H1 (cell line): ENCODE results near the gene MMS19. TPM values are rescaled to one million over a fixed set of nuclear protein-coding genes. Genes with fewer than 3 reads are reported as not detected.

Source experiments
- CTCF ChIA-PET: fragments of 300-600 bp; sonication (Branson Sonifier 250); formaldehyde crosslinking; loops from one replicate; lab custom pipeline; 2021; ENCODE audit not compliant: partially characterized antibody; lab: Charles Lee
- POLR2A ChIA-PET: fragments of 300-600 bp; sonication (Branson Sonifier 250); formaldehyde crosslinking; loops from one replicate; lab custom pipeline; 2021; ENCODE audit warnings: inconsistent platforms; ENCODE audit not compliant: partially characterized antibody; lab: Charles Lee
- DNase-seq, 2 experiments: peaks; one replicate each; pipeline versions ENCODE4 v3.0.0 to v3.0.0-alpha.2; 2010 to 2022; ENCODE audit warnings: low spot score in 2 of 2, low read depth in 1 of 2, mixed read lengths in 1 of 2
- FAIRE-seq: peaks from 2 replicates; lab custom pipeline; 2011; peaks lifted over from hg19 to GRCh38; lab: Jason Lieb, UNC
- H2AFZ ChIP-seq: 2 replicates; pipeline ENCODE4 v1.8.1; 2012; ENCODE audit warnings: low read length, inconsistent platforms
- H2AK5ac ChIP-seq: 2 replicates; pipeline ENCODE4 v1.6.1; 2013; ENCODE audit warnings: low read depth, low read length
- H2BK120ac ChIP-seq: replicated peaks from 2 replicates; pipeline ENCODE3; 2013; ENCODE audit warnings: low read depth, low read length, inconsistent platforms
- H2BK12ac ChIP-seq: 2 replicates; pipeline ENCODE4 v1.6.1; 2013; ENCODE audit warnings: low read depth, low read length
- H2BK15ac ChIP-seq: 2 replicates; pipeline ENCODE4 v1.6.1; 2013; ENCODE audit warnings: low read length
- H2BK20ac ChIP-seq: 2 replicates; pipeline ENCODE4 v1.6.1; 2013; ENCODE audit warnings: low read length
- H2BK5ac ChIP-seq: 2 replicates; pipeline ENCODE4 v1.6.1; 2013; ENCODE audit warnings: low read depth, low read length
- H3K14ac ChIP-seq: 2 replicates; pipeline ENCODE4 v1.6.1; 2013; ENCODE audit warnings: inconsistent platforms; ENCODE audit not compliant: insufficient read length
- H3K18ac ChIP-seq: 2 replicates; pipeline ENCODE4 v1.6.1; 2013; ENCODE audit warnings: low read length; ENCODE audit errors: extremely low read depth
- H3K23ac ChIP-seq: 2 replicates; pipeline ENCODE4 v1.6.1; 2013; ENCODE audit warnings: inconsistent platforms; ENCODE audit not compliant: insufficient read length
- H3K23me2 ChIP-seq: 2 replicates; pipeline ENCODE4 v1.6.1; 2013; ENCODE audit warnings: low read depth, low read length
- H3K27ac ChIP-seq: 2 replicates; pipeline ENCODE4 v1.6.1; 2011; ENCODE audit warnings: low read depth, low read length, inconsistent platforms
- H3K27me3 ChIP-seq, 4 experiments: replicated peaks in 1 of 4; 1 replicate in 1 of 4; 2 replicates in 3 of 4; pipeline versions ENCODE4 v1.6.1 to v1.8.1; 2011 to 2013; ENCODE audit warnings: low read length in 3 of 4, mild to moderate bottlenecking in 3 of 4, inconsistent platforms in 2 of 4, mixed read lengths in 2 of 4, moderate library complexity in 1 of 4; ENCODE audit not compliant: control insufficient read depth in 3 of 4, insufficient read depth in 3 of 4; ENCODE audit errors: extremely low read depth in 1 of 4
- H3K36me3 ChIP-seq, 4 experiments: 2 replicates each; pipeline versions ENCODE4 v1.6.1 to v1.8.1; 2011 to 2013; ENCODE audit warnings: mild to moderate bottlenecking in 4 of 4, low read length in 3 of 4, moderate library complexity in 2 of 4, control low read depth in 1 of 4, inconsistent platforms in 1 of 4; ENCODE audit not compliant: insufficient read depth in 4 of 4, control insufficient read depth in 2 of 4
- H3K4ac ChIP-seq: replicated peaks from 2 replicates; pipeline ENCODE3; 2013; ENCODE audit warnings: low read length, low read depth, mixed read lengths, inconsistent platforms; ENCODE audit not compliant: insufficient read length
- H3K4me1 ChIP-seq, 4 experiments: replicated peaks in 1 of 4; 1 replicate in 1 of 4; 2 replicates in 3 of 4; pipeline versions ENCODE4 v1.6.1 to v1.8.1; 2011 to 2013; ENCODE audit warnings: low read length in 3 of 4, inconsistent platforms in 2 of 4, mixed read lengths in 1 of 4; ENCODE audit not compliant: insufficient read depth in 4 of 4, control insufficient read depth in 3 of 4
- H3K4me2 ChIP-seq, 2 experiments: 2 replicates each; pipeline versions ENCODE4 v1.6.1 to v1.8.1; 2011 to 2013; ENCODE audit warnings: low read depth in 2 of 2, low read length in 2 of 2, control low read depth in 1 of 2, inconsistent platforms in 1 of 2, mild to moderate bottlenecking in 1 of 2; ENCODE audit not compliant: insufficient read depth in 1 of 2
- H3K4me3 ChIP-seq, 4 experiments: fragments of 200-600, 300-600 bp in 1 of 4; sonication (generic), shearing (Covaris generic), sonication (Bioruptor Twin) in 1 of 4; 2 replicates each; pipeline versions ENCODE4 v1.5.1 to v1.8.1; 2011 to 2016; ENCODE audit warnings: low read length in 4 of 4, low read depth in 3 of 4, control low read depth in 2 of 4, inconsistent platforms in 2 of 4, mild to moderate bottlenecking in 2 of 4, mixed read lengths in 1 of 4, moderate library complexity in 1 of 4; ENCODE audit not compliant: insufficient read depth in 2 of 4; ENCODE audit errors: extremely low read depth in 1 of 4
- H3K56ac ChIP-seq: replicated peaks from 2 replicates; pipeline ENCODE3; 2013; ENCODE audit warnings: low read depth, mild to moderate bottlenecking, mixed read lengths, low read length, inconsistent platforms; ENCODE audit not compliant: insufficient read length
- H3K79me1 ChIP-seq: 2 replicates; pipeline ENCODE4 v1.6.1; 2013; ENCODE audit warnings: low read depth, low read length, control low read depth
- H3K79me2 ChIP-seq, 2 experiments: 2 replicates each; pipeline versions ENCODE4 v1.6.1 to v1.8.1; 2012 to 2013; ENCODE audit warnings: low read length in 2 of 2, mild to moderate bottlenecking in 2 of 2, inconsistent platforms in 1 of 2; ENCODE audit not compliant: insufficient read depth in 2 of 2, control insufficient read depth in 1 of 2
- H3K9ac ChIP-seq, 4 experiments: replicated peaks in 1 of 4; 1 replicate in 1 of 4; 2 replicates in 3 of 4; pipeline versions ENCODE4 v1.6.1 to v1.8.1; 2011 to 2013; ENCODE audit warnings: low read depth in 3 of 4, low read length in 3 of 4, control low read depth in 2 of 4, mild to moderate bottlenecking in 2 of 4, moderate library complexity in 2 of 4, inconsistent platforms in 1 of 4; ENCODE audit errors: extremely low read depth in 1 of 4
- H3K9me3 ChIP-seq, 2 experiments: 2 replicates each; pipeline versions ENCODE4 v1.6.1 to v1.8.1; 2012 to 2013; ENCODE audit warnings: mild to moderate bottlenecking in 2 of 2, moderate library complexity in 2 of 2, control low read depth in 1 of 2, inconsistent platforms in 1 of 2, low read depth in 1 of 2, low read length in 1 of 2, mixed read lengths in 1 of 2; ENCODE audit not compliant: insufficient read depth in 2 of 2
- H4K20me1 ChIP-seq, 2 experiments: replicated peaks in 1 of 2; 2 replicates each; pipeline versions ENCODE3 to v1.8.1; 2011 to 2013; ENCODE audit warnings: inconsistent platforms in 2 of 2, low read length in 2 of 2, mild to moderate bottlenecking in 1 of 2; ENCODE audit not compliant: insufficient read depth in 2 of 2, control insufficient read depth in 1 of 2
- H4K5ac ChIP-seq: 2 replicates; pipeline ENCODE4 v1.6.1; 2013; ENCODE audit warnings: low read length, low read depth, mixed read lengths, inconsistent platforms; ENCODE audit not compliant: insufficient read length
- H4K8ac ChIP-seq: 2 replicates; pipeline ENCODE4 v1.8.0; 2013; ENCODE audit warnings: mild to moderate bottlenecking, moderate library complexity, low read length, inconsistent platforms; ENCODE audit not compliant: insufficient read depth; ENCODE audit errors: extremely low read depth
- H4K91ac ChIP-seq: replicated peaks from 2 replicates; pipeline ENCODE3; 2013; ENCODE audit warnings: low read length, mixed read lengths, inconsistent platforms; ENCODE audit not compliant: insufficient read length
- BCL11A ChIP-seq, 2 experiments: IDR thresholded peaks; one replicate each; pipeline ENCODE4 v1.6.1; 2011; ENCODE audit warnings: low read depth in 2 of 2, low read length in 2 of 2, mild to moderate bottlenecking in 2 of 2
- TAF1 ChIP-seq: IDR thresholded peaks from 2 replicates; pipeline ENCODE4 v1.6.1; 2011; ENCODE audit warnings: mild to moderate bottlenecking, low read depth, low read length
- WGBS, 2 experiments: shearing (Covaris generic) in 1 of 2; methylation state at CpG; one replicate each; pipeline versions ENCODE4 v1.1.6 to v1.1.7; 2013 to 2015; ENCODE audit warnings: low lambda C conversion rate in 2 of 2, mixed read lengths in 2 of 2, inconsistent platforms in 1 of 2, low coverage in 1 of 2, missing lambda C conversion rate in 1 of 2; ENCODE audit not compliant: insufficient replicate concordance in 2 of 2, insufficient coverage in 1 of 2, insufficient read length in 1 of 2; ENCODE audit errors: extremely low coverage in 1 of 2, missing lambda C conversion rate in 1 of 2; 5-methylcytosine and 5-hydroxymethylcytosine counted together
- polyA plus RNA-seq, 7 experiments: library from polyadenylated mRNA; depleted of rRNA in 3 of 7; stranded (reverse) in 5 of 7; unstranded in 2 of 7; fragments of >200 nt in 5 of 7; fragments of 200-250 nt in 2 of 7; gene quantifications; 1 replicate in 5 of 7; 2 replicates in 1 of 7; 4 replicates in 1 of 7; pipeline versions ENCODE4 v1.2.1 to v1.2.3, GENCODE V29; 2011 to 2013; ENCODE audit warnings: missing spikeins in 2 of 7, mixed read lengths in 2 of 7
- total RNA-seq: library from RNA; stranded (reverse); fragmentation: NEBNext Ultra II Directional; extraction: Animal tissue kit (Norgen Biotek cat#: 25700); gene quantifications from 2 replicates; pipeline ENCODE4 v1.2.1, GENCODE V29; 2021

Gene MMS19
- total and polyA plus RNA-seq, 2 of the 8 experiments (the other 6 are each of a cell fraction or from before 2014, with no cell fraction given): 130 to 221 TPM

GRCh38 chr10:97428572-97428981, 69.6 kb downstream of the MMS19 start:
- Histone ChIP-seq H3K79me2 (peaks cover 21 to 39% of the 10 kb centered on the region in 2 experiments), H4K91ac (no peak overlapping the region), H2BK15ac (no peak overlapping the region), H3K4me2 (peak overlapping the region; percentile 87 to 95), H4K20me1 (peaks cover 11% of the 10 kb centered on the region in 2 experiments), H3K27ac (peak overlapping the region; percentile 58; the same call in 1 of the 2 replicates), H3K18ac (no peak overlapping the region), H3K23me2 (peaks cover 12% of the 10 kb centered on the region), H3K27me3 (no peaks in the 10 kb centered on the region), H2BK120ac (no peak overlapping the region), H3K4ac (no peak overlapping the region), H4K5ac (no peak overlapping the region), H2AK5ac (no peak overlapping the region), H3K14ac (no peak overlapping the region), H2BK20ac (no peak overlapping the region), H2AFZ (no peak overlapping the region), H3K4me1 (peaks cover 3 to 6% (median 4%) of the 10 kb centered on the region in 4 experiments; a peak in 6 of 7 replicates), H3K9ac (peak overlapping the region; percentile 39 to 63 (median 51); a peak in 5 of 7 replicates), H3K23ac (no peak overlapping the region), H2BK12ac (no peak overlapping the region), H2BK5ac (no peak overlapping the region), H3K79me1 (no peaks in the 10 kb centered on the region), H3K9me3 (no peaks in the 10 kb centered on the region), H3K56ac (no peak overlapping the region), H3K36me3 (peaks cover 16 to 55% (median 36%) of the 10 kb centered on the region in 4 experiments), H4K8ac (no peak overlapping the region), H3K4me3 (peak overlapping the region; percentile 69 to 100 (median 93); a peak in 7 of 8 replicates)
- WGBS, 2 experiments: 79% methylated on average over 4 of the region's 4 CpGs; no CpG with 5 or more reads in 1 of the 2 experiments
- DNase-seq (no peak), FAIRE-seq (no peak)
- ChIA-PET POLR2A (interaction anchor here (1.2 to 10.5 kb wide), 14 partner anchors 8 to 356 kb away, joined by 3 to 185 read pairs (median 4); partner anchors contain the start of genes EXOSC1, RRP12 and ZDHHC16), CTCF (interaction anchor here (1.0 to 1.5 kb wide), 2 partner anchors 15 to 21 kb away, joined by 3 to 12 read pairs; no protein-coding TSS in a partner anchor)
- TF ChIP-seq BCL11A (IDR thresholded peaks at IDR 0.05; ENCODE audit: low read depth in 2 of 2, low read length in 2 of 2) (no peak), TAF1 (0 out of 2 replicates have a peak, but pooled peaks have one; percentile 14)
